ENCODE data around the gene ANKAR. TPM values are rescaled to one million over a fixed set of nuclear protein-coding genes. Genes with fewer than 3 reads are reported as not detected.

ANKAR gene
- total and polyA plus RNA-seq, 2 of the 8 experiments (the other 6 are each of a cell fraction or from before 2014, with no cell fraction given), result 0.56 to 1.7 TPM

DNA sequence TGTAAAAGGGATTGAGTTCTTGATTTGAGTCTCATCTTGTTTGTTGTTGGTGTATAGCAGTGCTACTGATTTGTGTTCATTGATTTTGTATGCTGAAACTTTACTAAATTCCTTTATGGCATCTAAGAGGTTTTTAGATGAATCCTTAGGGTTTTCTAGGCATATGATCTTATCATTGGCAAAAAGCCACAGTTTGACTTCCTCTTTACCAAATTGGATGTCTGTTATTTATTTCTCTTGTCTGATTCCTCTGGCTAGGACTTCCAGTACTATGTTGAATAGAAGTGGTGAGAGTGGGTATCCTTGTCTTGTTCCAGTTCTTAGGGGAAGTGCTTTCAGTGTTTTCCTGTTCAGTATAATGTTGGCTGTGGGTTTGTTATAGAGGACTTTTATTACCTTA is 4.8 kb downstream of the ANKAR start (continued):
- TF ChIP-seq ATF3 (IDR thresholded peaks at IDR 0.05; ENCODE audit: insufficient read depth, low read depth, low read length) (no peak), CBX5 (IDR thresholded peaks at IDR 0.05; ENCODE audit: low read depth, low read length) (no peak), SP2 (IDR thresholded peaks at IDR 0.05; ENCODE audit: low read length) (no peak), SAP30 (IDR thresholded peaks at IDR 0.05; ENCODE audit: insufficient read depth, insufficient replicate concordance, low read length) (no peak)
